Left ventricle myocardium inferior (tissue), 1 donor: ENCODE measurements around the gene CLDN18. TPM values are rescaled to one million over a fixed set of nuclear protein-coding genes. Genes with fewer than 3 reads are reported as not detected.

ENCODE experiments used
- DNase-seq: peaks from one replicate; pipeline ENCODE4 v3.0.0-alpha.2; 2020
- H3K27ac ChIP-seq: fragments of 200-600 bp; replicated peaks from 2 replicates; pipeline ENCODE4 v1.8.0; 2021
- H3K27me3 ChIP-seq: fragments of 200-600 bp; 2 replicates; pipeline ENCODE4 v1.8.0; 2021; ENCODE audit warnings: low read depth
- H3K36me3 ChIP-seq: fragments of 200-600 bp; 2 replicates; pipeline ENCODE4 v1.8.0; 2021
- H3K4me1 ChIP-seq: fragments of 200-600 bp; 2 replicates; pipeline ENCODE4 v1.8.0; 2021
- H3K4me3 ChIP-seq: fragments of 200-600 bp; 2 replicates; pipeline ENCODE4 v1.8.0; 2021; ENCODE audit warnings: mild to moderate bottlenecking, moderate library complexity
- H3K9me3 ChIP-seq: fragments of 200-600 bp; replicated peaks from 2 replicates; pipeline ENCODE4 v1.8.0; 2021
- intact Hi-C: fragments of 100-400 bp; cut with micrococcal nuclease; formaldehyde crosslinking; loops from one replicate; pipeline ENCODE4 v1.11.0; 2022
- total RNA-seq: library from RNA; stranded (reverse); fragmentation: NEBNext Ultra II Directional; extraction: Animal tissue kit (Norgen Biotek cat#: 25700); gene quantifications from one replicate; pipeline ENCODE4 v1.2.1, GENCODE V29; 2021
- TF ChIP-seq, protein P1 (sequence below): fragments of 200-600 bp; IDR thresholded peaks from 2 replicates; pipeline ENCODE4 v1.8.0; 2021; ENCODE audit warnings: antibody characterized with exemption, mild to moderate bottlenecking, borderline replicate concordance
- donor health status: DM: no; HTN: yes; CAD: no; lungs with severe emphysema.

The CLDN18 gene
- total RNA-seq, 1 donor from 2014 or later: not detected

- no peak for DNase-seq
- TF ChIP-seq, protein P1, sequence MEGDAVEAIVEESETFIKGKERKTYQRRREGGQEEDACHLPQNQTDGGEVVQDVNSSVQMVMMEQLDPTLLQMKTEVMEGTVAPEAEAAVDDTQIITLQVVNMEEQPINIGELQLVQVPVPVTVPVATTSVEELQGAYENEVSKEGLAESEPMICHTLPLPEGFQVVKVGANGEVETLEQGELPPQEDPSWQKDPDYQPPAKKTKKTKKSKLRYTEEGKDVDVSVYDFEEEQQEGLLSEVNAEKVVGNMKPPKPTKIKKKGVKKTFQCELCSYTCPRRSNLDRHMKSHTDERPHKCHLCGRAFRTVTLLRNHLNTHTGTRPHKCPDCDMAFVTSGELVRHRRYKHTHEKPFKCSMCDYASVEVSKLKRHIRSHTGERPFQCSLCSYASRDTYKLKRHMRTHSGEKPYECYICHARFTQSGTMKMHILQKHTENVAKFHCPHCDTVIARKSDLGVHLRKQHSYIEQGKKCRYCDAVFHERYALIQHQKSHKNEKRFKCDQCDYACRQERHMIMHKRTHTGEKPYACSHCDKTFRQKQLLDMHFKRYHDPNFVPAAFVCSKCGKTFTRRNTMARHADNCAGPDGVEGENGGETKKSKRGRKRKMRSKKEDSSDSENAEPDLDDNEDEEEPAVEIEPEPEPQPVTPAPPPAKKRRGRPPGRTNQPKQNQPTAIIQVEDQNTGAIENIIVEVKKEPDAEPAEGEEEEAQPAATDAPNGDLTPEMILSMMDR: no peak
- Histone ChIP-seq H3K4me1 (no peaks in the 10 kb centered on the region), H3K36me3 (no peaks in the 10 kb centered on the region), H3K27ac (no peak overlapping the region), H3K9me3 (no peaks in the 10 kb centered on the region), H3K4me3 (no peak overlapping the region), H3K27me3 (peaks cover 6% of the 10 kb centered on the region)
- intact Hi-C loops: no loop called here
Measured at GRCh38 chr3:137978328-137978727, 31.6 kb upstream of the CLDN18 start.

GRCh38 chr3:137987723-137988122, 22.2 kb upstream of the CLDN18 start:
- H3K4me3 ChIP-seq: no peak overlapping the region
- no peaks in the 10 kb centered on the region for H3K27me3 ChIP-seq
- no peaks in the 10 kb centered on the region for H3K4me1 ChIP-seq
- TF ChIP-seq, protein P1: no peak
- DNase-seq: no peak
- no peak overlapping the region for H3K27ac ChIP-seq
- no peaks in the 10 kb centered on the region for H3K9me3 ChIP-seq
- H3K36me3 ChIP-seq: no peaks in the 10 kb centered on the region
- intact Hi-C loops: no loop called here

GRCh38 chr3:137988152-137988551, 21.8 kb upstream of the CLDN18 start:
- no peaks in the 10 kb centered on the region for H3K4me1 ChIP-seq
- no peaks in the 10 kb centered on the region for H3K27me3 ChIP-seq
- H3K4me3 ChIP-seq: no peak overlapping the region
- peaks cover 3% of the 10 kb centered on the region for H3K9me3 ChIP-seq
- no peaks in the 10 kb centered on the region for H3K36me3 ChIP-seq
- intact Hi-C loops: no loop called here
- TF ChIP-seq, protein P1: no peak
- no peak overlapping the region for H3K27ac ChIP-seq
- DNase-seq: no peak

GRCh38 chr3:137988982-137989381, 21.0 kb upstream of the CLDN18 start:
- Histone ChIP-seq H3K36me3 (no peaks in the 10 kb centered on the region), H3K4me3 (no peak overlapping the region), H3K9me3 (peaks cover 11% of the 10 kb centered on the region), H3K27ac (no peak overlapping the region), H3K4me1 (no peaks in the 10 kb centered on the region), H3K27me3 (no peaks in the 10 kb centered on the region)
- DNase-seq: no peak
- intact Hi-C loops: no loop called here
- TF ChIP-seq, protein P1: no peak

- no peak overlapping the region for H3K27ac ChIP-seq
- H3K4me3 ChIP-seq: no peak overlapping the region
- TF ChIP-seq, protein P1: no peak
- H3K36me3 ChIP-seq: no peaks in the 10 kb centered on the region
- intact Hi-C loops: no loop called here
- peaks cover 26% of the 10 kb centered on the region for H3K9me3 ChIP-seq
- DNase-seq: no peak
- no peaks in the 10 kb centered on the region for H3K27me3 ChIP-seq
- no peaks in the 10 kb centered on the region for H3K4me1 ChIP-seq
Measured at GRCh38 chr3:137990427-137990826, 19.5 kb upstream of the CLDN18 start.

GRCh38 chr3:137992592-137992991, 17.4 kb upstream of the CLDN18 start:
- Histone ChIP-seq H3K4me1 (no peaks in the 10 kb centered on the region), H3K9me3 (peaks cover 29% of the 10 kb centered on the region), H3K27me3 (no peaks in the 10 kb centered on the region), H3K27ac (no peak overlapping the region), H3K36me3 (no peaks in the 10 kb centered on the region), H3K4me3 (no peak overlapping the region)
- intact Hi-C loops: no loop called here
- TF ChIP-seq, protein P1: no peak
- DNase-seq: no peak
